GM04503 (cell line): ENCODE measurements around the gene PTGIS.
A peak's percentile ranks its signal among the peaks of the same experiment; 100 is the strongest.

Source experiments
- DNase-seq: peaks from one replicate; pipeline ENCODE4 v3.0.0-alpha.2; 2012; ENCODE audit warnings: low read depth

The PTGIS gene

DNA sequence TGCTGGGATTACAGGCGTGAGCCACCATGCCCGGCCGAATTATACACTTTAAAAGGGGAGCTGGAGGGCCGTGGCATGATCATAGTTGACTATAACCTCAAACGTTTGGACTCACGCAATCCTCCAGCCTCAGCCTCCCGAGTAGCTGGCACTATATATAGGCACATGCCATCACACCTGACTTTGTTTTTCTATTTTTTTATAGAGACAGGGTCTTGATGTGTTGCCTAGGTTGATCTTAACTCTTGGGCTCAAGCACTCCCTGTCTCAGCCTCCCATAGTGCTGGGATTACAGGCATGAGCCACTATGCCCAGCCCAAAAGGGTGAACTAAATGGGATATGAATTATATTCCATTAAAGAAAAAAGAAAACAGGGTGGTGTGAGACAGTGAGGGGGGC, 7.8 kb downstream of the PTGIS start:
- DNase-seq = no peak

DNA sequence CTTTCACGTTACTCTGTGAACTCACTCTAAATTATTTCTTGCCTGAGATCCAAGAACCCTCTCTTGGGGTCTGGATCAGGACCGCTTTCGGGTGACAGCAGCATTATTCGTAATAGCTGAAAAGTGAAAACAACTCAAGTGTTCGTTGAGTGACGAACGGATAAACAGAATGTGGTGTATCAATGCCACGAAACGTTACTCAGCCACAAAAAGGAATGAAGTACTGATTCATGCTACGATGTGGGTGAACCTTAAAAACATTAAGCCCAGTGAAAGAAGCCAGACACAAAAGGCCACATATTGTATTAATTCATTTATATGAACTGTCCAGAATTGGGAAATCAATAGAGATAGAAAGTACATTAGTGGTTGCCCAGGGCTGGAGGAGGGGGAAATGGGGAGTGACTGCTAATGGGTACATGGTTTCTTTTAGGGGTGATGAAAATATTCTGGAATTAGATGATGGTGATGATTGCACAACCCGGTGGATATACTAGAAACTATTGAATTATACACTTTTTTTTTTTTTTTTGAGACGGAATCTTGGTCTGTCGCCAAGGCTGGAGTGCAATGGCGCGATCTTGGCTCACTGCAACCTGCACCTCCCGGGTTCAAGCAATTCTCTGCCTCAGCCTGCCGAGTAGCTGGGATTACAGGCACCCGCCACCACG, 8.4 kb downstream of the PTGIS start:
- DNase-seq = peak; percentile 79

DNA sequence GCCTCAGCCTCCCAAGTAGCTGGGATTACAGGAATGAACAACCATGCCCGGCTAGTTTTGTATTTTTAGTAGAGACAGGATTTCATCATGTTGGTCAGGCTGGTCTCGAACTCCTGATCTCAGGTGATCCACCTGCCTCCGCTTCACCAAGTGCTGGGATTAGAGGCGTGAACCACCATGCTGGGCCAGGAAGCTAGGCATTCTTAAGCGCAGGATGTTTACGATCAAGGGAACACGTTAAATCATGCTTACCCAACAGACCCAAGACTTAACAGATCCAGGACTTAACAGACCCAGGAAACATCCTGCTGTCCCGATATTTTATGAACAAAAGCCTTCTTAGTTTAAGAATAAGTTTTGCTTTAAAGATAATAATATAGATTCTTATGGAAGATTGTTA, 9.1 kb downstream of the PTGIS start:
- DNase-seq = no peak

DNA sequence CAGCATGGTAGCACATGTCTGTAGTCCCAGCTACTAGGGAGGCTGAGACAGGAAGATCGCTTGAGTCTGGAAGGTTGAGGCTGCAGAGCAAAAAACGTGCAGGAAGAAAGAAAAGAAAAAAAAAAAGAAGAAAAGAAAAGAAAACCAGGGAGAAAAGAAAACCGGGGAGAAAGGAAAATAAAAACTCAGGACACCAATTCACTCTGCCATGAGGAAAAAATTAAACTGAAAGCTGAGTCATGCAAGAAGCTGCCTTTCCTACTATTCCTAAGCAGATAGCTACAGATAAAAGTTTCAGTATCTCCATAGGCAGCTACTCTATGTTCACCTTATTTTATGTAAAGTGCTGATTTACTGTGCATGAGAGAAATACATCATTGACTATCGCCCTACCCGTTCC, 10.5 kb downstream of the PTGIS start:
- DNase-seq = no peak

DNA sequence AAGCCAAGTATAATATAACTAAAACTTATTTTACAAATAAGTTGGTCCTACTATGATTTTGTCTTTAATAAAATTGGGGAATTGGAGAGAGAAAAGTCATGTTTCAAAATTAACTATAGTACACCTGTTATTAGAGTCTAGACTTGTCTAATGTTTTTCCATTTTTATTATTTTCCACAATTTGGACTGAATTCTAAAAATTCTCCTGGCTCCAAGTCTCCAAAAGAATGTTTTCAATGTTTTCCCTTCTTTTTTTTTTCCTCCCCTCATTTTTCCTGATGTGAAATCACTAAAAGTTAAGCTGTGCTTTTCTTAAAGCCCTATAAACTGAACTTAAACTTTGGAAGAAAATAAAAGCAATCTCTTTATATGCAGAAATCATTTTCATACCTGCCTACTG, 11.3 kb downstream of the PTGIS start:
- no peak for DNase-seq

DNA sequence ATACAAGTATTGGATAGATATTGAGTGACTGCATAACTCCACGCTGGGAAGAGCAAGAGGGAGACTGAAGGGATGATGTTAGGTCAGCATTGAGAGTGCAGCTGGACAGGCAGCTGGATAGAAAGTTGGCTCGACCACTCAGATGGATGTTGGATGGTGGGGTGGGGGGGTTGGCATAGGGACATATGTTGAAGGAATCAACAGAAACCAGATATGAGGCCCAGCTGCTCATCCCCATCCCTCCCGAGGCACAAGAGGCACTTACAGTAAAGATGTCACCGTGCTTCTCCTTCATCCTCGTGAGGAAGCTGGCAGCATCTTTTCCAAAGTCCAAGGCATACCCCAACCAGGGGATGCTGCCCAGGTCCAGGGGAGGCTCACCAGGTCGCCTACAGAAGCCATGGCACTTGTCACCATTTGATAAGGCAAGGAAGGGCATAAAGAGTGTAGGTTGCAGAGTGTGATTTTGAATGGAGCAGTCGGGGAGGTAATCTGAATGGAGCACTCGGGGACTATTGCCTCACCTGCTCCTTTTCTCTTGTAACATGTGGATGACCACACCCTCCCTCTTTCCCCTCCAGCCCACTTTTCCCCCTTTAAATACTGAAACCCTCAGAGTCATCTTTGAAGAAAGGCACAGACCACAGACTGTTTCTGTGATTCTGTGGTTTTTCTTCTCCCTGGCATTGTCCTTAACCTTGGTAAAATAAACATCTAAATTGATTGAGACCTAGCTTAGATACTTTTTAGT, 18.0 kb downstream of the PTGIS start:
- no peak for DNase-seq

DNA sequence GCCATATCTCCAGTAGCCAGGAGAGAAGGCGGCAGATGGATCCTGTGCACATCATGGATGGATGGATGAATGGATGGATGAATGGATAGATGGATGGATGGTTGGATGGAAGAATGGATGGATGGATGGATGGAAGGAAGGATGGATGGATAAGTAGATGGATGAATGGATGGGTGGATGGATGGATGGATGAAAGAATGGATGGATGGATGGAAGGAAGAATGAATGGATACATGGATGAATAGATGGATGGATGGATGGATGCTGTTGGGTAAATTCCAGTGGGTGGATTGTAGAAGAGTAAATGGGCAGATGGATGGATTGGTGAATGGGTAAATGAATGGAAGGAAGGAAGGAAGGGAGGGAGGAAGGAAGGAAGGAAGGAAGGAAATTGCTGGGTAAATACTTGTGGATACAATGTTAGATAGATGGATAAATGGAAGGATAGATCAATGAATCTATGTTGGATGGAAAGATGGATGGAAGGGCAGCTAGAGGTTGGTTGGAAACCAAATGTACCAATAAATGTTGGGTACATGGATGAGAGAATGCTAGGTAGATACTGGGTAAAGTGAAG, 19.5 kb downstream of the PTGIS start:
- no peak for DNase-seq

DNA sequence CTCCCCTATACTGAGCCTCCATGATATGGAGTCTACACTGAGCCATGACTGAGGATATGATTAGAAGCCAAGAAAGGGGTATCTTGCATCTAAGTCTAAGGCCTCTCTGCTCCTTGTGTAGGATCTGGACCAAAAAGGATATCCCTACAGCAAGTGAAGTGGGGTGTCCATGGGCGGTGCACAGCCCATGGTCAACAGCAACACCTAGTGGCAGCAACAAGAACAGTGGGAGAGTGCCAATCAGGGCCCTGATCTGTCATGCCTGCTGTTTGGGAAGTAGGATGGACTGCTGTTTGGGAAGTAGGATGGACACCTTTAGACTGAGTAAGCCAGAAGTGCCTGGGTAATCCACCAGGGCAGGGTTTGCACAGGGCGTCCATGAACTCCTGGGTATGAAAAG, 22.4 kb downstream of the PTGIS start:
- no peak for DNase-seq

DNA sequence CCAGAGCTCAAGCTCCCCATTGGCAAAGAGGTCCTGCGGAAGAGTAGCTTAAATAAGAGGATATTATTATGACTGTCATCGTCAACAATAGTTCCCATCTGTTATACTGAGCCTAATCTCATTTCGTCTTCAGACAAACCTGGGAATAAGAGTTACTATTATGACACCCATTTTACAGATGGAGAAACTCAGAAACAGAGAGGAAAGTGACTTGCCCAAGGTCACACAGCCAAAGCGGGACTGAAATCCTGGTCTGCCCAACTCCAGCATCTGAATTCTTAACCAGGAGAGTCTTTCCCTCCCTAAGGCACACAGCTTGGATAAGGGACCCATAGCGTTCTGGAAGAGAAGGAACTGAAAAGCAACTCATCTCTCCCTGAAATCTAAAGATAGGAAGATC, 23.4 kb downstream of the PTGIS start:
- DNase-seq = no peak

DNA sequence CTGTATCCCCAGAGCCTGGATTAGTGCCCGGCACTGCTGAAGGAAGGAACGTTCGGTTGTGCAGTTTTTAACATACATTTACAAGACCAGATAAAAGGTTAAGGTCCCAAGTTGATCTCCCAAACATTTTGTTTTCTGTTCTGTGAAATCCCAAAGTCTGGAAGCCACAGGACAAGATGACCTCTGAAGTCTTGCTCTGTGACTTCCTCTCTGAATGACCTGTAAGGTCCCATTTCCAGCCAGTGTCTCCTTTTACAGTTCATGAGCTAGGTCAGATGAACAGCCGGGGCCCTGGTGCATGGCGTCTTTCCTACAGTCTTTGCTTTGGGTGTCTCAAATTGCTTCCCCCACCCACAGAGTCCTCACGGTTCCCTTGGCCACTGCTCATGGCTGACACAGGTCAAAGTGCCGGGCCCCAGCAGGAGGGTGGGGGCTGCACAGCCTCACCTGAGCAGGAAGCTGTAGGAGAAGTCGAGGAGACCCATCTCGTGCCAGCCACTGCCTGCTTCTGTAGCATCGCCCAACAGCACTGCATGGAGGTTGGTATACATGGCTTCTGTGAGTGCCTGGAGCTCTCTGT, 24.0 kb downstream of the PTGIS start:
- no peak for DNase-seq

DNA sequence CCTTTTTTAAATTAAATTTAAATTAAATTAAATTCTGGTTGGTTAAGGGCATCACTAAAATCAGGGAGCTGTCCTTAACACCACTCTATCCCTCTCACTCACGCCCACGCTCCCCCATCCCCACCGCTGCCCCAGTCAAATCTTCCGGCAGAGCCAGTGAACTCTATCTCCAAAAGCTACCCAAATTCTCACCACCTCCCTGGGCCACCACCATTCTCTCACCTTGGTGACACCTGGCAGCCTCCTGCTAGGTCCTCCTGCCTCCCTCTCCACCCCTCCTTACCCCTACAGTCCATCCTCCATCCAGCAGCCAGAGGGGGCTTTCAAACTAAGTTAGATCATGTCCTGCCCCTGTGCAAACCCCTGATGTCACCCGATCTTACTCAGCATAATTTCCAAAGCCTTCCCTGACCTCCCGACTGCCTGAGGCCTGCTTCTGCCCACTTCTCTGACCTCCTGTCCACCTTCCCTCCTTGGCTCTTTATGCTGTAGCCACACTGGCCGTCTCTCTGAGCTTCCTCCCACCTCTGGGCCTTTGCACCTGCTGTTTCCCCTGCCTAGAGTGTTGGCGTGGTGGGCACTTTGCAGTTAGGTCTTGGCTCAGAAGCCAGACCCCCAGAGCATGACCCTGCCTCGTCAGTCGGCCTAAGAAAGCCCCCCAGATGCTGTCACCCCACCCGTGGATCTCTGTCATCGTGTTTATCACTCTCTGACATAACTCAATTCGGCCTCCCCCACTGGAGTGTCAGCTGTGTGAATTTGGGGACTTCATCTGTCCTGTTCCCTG, 24.7 kb downstream of the PTGIS start:
- DNase-seq = no peak

DNA sequence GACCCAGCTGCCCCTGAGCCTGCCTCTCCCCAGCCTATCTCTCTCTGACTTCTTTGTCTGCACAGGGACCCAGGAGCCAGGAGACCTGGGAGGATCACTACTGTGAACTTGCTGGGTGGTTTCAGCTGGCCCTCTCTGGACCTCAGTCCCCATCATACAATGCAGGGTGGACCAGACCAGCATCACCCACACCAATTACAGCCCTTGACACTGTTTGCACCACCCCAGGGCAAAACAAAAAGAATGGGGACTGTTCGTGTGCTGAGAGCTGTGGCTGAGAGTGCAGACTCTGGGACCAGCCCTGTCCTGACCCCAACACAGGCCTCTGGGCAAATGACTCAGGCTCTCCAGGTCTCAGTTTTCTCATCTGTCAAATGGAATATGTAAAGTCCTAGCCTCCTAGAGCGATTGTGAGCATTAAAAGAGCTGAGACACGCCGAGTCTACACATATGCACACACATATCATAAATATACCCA, 25.4 kb downstream of the PTGIS start:
- DNase-seq = no peak

DNA sequence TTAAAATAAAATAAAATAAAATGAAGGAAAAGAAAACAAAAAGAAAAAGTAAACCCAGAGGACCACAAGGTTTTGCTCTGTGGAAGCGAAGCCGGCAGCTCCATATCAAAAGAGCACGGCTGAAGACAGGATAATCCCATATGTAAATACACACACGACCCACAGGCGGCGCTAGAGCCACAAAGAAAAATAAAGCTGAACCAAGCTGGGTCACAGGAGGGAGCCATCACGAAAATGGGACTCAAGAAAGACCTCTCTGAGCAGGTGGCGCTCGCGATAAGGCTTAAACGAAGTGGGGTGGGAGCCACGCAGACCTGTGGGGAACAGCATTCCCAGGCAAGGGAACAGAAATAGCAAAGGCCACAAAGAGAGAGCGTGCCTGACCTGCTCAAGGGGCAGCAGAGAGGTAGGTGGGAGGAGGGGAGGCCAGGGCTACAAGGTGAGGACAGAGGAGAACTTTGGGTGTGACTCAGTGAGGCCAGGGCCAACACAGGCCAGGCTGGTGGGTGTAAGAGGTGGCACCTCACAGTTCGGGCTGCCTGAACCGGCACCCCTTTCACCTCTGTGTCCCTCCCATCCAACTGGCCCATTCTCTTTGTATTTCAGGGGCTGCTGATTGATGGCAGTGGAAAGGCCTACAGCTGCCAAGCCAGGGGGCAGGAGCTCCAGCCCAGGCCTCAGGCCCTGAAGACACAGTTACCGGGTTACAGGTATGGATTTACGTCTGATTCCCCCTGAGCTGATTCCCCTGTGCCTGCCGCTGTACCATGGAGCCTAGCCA, 26.0 kb downstream of the PTGIS start:
- no peak for DNase-seq

DNA sequence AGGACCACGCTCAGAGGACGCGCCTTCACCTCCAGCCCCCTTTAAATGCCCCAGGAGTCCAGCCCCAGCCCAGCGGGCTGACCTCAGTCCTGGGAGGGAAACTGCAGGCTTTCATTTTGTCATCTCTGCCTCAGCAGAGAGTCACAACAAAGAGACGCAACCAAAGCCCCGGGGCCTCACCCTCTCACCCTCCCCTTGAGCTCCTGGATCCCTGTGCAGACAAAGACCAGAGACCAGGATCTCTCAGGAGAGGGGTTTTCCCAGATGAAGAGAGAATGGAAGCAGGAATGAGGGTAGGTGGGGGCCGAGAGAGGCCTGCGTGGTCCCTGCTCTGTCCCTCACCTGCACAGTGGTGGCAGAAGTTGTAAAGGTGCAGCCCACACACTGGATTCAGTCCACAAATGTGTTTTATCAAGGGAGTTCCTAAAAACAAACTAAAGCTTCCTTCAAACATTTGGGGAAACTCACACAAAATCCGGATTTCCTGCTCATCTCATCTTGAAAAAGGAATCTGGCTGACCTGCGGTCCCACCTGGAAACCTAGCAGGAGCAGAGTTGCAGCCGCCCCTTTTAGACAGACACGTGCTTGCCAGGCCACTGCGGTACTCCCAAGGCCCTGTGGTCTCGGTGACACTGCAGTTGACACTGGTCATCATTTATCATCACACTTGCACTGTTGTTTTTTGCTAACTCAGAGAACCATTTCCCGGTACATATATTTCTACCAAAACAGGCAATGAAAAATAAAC, 27.1 kb downstream of the PTGIS start:
- no peak for DNase-seq

DNA sequence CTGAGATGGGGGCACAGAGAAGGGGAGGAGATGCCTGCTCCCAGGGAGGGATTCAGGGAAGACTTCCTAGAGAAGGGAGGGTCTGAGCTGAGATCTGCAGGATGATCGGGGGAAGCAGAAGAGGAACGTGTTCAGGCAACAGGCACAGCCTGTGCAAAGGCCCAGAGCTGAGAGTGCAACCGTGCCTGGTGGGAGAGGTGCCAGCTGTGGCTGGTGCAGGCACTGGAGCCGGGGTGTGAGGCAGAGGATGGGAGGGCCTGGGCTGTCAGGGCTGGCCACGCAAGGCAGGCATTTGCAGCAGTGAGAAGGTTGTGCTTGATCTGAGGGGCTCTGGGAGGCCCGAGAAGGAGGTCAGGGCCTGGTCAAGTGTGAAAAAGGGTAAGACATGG, 27.7 kb downstream of the PTGIS start:
- DNase-seq = no peak

DNA sequence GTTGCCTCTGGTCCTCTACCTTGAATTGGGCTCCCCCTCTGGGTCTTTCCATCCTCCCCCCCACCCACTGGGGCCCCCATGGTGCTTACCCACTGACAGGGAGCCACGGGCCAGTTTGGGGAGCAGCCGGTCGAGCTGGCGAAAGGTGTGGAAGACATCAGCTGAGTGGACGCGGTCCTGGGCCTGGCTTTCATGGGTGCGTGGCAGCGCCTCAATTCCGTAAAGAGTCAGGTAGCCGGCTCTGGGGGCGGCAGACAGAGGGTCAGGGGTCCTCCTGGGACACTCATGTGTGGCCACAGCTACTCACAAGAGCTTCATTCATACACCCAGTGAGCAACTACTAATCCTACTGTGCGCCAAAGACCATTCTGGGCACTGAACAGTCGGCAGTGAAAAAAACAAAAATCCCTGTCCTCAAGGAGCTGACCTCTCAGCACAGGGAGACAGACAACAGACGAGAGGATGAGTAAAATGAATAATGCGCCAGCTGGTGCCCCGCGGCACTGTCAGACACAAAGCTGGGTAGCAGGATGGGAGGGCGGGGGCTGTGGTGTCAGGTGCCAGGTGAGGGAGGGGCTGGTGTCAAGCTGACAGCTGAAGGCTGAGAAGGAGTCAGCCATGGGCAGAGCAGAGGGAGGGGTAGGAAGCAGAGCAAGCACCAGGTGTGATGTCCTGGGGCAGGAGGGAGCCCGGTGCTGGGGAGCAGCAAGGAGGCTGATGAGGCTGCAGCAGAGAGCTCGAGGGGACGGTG, 28.3 kb downstream of the PTGIS start:
- no peak for DNase-seq

DNA sequence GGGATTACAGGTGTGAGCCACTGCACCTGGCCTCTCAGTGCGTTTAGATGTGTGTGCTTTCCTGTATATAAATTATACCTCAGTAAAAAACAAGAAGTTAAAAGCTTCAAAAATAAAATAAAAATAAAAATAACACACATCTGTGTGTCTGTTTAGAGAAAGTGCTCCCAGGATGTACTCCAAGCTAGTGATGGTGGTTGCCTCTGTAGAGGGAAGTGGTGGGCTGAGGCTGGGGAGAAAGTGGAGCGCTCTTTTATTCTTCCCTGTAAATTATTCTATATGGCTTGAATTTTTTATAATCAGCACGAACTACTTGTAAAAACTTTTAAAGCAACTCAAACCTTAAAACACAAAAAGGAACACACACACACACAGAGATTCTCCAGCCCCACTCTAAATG, 29.0 kb downstream of the PTGIS start:
- no peak for DNase-seq

DNA sequence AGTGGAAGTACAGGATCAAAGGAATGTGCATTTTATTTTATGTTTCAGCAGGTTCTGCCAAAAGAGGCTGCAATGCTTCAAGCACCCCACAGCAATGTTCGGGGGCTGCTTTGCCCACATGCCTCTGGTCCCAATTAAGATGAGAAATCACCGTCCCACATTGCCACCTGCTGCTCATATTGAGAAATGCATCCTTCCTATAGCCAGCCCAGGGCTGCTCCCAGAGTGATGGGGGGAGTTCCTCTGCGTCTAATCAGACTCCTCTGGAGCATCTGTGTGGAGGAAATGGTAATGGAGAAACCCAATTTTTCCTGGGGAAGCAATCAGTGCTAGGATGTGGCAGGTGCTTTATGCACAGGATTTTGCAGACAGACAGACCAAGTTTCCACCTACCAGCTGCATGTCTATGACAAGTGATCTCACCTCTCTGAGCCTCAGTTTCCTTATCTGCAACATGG, 33.7 kb downstream of the PTGIS start:
- DNase-seq = no peak

DNA sequence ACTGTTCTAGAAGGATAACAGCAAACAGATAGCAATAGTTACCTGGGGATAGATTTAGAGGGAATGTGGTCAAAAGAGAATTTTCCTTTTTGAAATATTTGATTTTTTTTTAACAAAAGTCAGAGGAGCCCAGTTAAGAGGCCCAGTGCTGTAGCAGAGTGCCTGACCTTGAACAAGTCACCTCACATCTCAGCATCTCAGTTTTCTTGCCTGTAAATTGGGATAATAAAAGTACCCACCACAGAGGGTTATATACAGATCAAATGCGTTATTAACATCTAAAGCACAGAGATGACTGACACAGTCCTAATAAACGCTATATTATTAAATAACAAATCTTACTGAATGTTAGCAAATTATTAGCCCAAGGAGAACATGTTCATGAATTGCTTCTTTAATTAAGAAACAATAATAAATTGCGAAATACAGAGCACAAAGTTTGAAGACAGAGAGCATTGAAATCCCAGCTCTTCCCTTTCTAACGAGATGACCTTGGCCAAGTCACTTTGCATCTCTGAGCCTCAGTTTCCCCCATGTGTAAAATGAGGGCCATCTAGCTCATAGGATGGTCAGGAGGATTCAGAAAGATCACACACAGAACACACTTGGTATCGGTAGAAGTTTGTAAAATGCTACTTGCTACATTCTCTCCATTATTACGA, 35.5 kb downstream of the PTGIS start:
- no peak for DNase-seq
